Stimulated activated CD4-positive, alpha-beta T cell treated with anti-CD3 and anti-CD28 coated beads, Interleukin-15, amount 100 ng/mL, for 1 hour (primary cell): ENCODE data around the gene KCNB1.
"Not testable (repeated sequence)": the region's sequence is repeated elsewhere in the genome, so short reads cannot be mapped to it uniquely, and the experiment has no call there.

Experiments
- DNase-seq, 2 donors: peaks; one replicate each; pipeline ENCODE4 v3.0.0-alpha.2; 2020; ENCODE audit warnings: low read depth in 1 of 2, low spot score in 1 of 2

The KCNB1 gene

GRCh38 chr20:49330701-49331615, 151.5 kb downstream of the KCNB1 start:
- DNase-seq = no peak

DNA sequence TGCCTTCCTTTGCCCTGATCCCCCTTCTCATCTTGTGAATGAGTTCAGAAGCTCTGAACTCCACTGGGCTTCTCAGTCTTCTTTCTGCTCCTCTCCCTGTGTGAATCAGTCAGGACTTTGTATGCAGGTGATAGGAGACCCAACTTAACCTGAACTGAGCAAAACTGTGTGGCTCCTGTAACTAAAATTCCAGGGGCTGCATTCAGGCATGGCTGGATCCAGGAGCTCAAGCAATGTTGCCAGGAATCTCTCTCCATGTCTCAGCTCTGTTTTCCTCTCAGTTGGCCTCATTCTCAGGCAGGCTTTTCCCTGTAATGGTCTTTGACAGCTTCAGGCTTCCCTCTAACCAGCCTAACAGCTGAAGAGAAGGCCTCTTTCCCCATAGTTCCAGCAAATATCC, 153.7 kb downstream of the KCNB1 start:
- no peak for DNase-seq

- DNase-seq = no peak
Measured at GRCh38 chr20:49326026-49326425, 156.4 kb downstream of the KCNB1 start.

DNA sequence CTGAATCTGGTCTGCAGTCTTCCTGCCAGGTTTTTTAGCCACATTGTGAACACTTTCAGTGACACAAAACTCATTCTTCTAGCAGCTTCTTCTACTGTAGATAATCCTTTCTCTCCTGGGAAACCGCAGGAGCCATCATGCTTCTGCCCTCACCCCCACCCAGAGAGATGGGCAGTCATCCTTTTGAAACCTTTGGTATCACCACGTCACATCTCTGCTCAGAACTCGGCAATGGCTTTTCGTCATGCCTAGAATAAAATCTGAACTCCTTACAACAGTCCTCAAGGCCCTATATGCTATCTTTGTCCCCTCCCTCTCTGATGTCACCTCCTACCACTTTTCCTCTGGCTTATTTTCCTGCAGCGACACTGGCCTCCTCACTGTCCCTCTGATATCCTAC, 158.2 kb downstream of the KCNB1 start:
- no peak for DNase-seq

GRCh38 chr20:49323622-49324238, 158.7 kb downstream of the KCNB1 start:
- DNase-seq = no peak

- no peak for DNase-seq
Measured at GRCh38 chr20:49320460-49320859, 162.0 kb downstream of the KCNB1 start.

GRCh38 chr20:49319208-49319809, 163.2 kb downstream of the KCNB1 start:
- DNase-seq = no peak

GRCh38 chr20:49318430-49319207, 163.8 kb downstream of the KCNB1 start:
- DNase-seq = no peak

DNA sequence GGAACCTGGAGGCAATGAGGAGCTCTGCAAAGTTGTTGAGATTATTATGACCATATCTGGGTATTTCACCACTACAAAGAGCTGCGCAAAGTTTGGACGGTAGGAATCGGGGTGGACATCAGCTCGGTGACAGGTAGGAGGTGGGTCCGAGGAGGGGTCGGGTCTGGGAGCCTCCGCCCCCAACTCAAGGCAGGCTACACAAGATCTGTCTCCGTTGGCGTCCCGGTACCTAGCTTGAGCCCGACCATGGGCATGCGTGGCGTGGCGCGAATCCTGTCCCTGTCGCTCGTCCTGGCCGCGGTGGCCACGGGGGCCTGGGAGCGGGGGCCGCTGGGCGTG, 164.4 kb downstream of the KCNB1 start:
- no peak for DNase-seq

- DNase-seq = no peak
Measured at GRCh38 chr20:49316704-49317103, 165.8 kb downstream of the KCNB1 start.

DNA sequence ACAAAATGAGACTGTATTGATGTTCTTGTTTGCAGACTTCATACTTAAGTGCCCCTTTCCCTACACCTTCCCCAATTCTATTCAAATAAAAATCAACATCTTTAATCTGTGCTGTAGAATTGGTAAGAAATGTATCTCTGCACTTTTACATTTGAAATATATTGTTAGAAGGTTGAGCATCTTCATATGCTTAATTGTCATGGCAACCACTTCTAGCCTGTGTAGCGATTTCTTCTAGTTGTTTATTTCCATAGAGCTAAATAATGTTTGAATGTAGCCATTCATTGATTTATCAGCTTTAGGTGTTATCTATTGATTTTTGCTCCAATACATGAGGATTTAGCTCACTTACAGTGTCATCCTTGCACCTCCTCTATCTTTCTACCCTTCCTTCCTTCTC, 166.9 kb downstream of the KCNB1 start:
- DNase-seq = no peak

DNA sequence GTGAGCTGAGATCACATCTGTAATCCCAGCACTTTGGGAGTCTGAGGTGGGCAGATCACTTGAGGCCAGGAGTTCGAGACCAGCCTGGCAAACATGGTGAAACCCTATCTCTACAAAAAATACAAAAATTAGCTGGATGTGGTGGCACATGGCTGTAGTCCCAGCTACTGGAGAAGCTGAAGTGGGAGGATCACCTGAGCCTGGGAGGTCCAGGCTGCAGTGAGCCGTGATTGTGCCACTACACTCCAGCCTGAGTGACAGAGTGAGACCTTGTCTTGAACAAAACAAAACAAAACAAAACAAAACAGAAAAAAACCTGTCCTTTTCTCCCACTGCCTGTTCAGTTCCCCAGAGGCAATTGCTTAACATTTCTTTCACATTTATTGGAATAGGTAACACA, 168.4 kb downstream of the KCNB1 start:
- DNase-seq = not testable (repeated sequence)
